ENCODE data around the gene ALAS1.

Gene ALAS1

GRCh38 chr3:52254608-52255007 is 56.6 kb downstream of the ALAS1 start:
- no peak for DNase-seq (ENCODE audit: low read depth)
- H3K4me3 ChIP-seq (ENCODE audit: low read depth, low read length): no peak overlapping the region
- no peak for TF ChIP-seq CTCF (IDR thresholded peaks at IDR 0.05; ENCODE audit: low read depth, low read length, missing control alignments)

- no peak for TF ChIP-seq CTCF (IDR thresholded peaks at IDR 0.05; ENCODE audit: low read depth, low read length, missing control alignments)
- no peak for DNase-seq (ENCODE audit: low read depth)
These were observed 58.2 kb downstream of the ALAS1 start for GRCh38 chr3:52256159-52256558.

GRCh38 chr3:52256622-52257021 is 58.7 kb downstream of the ALAS1 start:
- H3K4me3 ChIP-seq (ENCODE audit: low read depth, low read length): no peak overlapping the region
- no peak for TF ChIP-seq CTCF (IDR thresholded peaks at IDR 0.05; ENCODE audit: low read depth, low read length, missing control alignments)
- DNase-seq (ENCODE audit: low read depth): no peak

More at GRCh38 chr3:52256159-52256558, 58.2 kb downstream of the ALAS1 start:
- no peak overlapping the region for H3K4me3 ChIP-seq (ENCODE audit: low read depth, low read length)

- no peak overlapping the region for H3K4me3 ChIP-seq (ENCODE audit: low read depth, low read length)
- no peak for DNase-seq (ENCODE audit: low read depth)
- no peak for TF ChIP-seq CTCF (IDR thresholded peaks at IDR 0.05; ENCODE audit: low read depth, low read length, missing control alignments)
These were observed 60.0 kb downstream of the ALAS1 start for GRCh38 chr3:52257911-52258310.

- no peak overlapping the region for H3K4me3 ChIP-seq (ENCODE audit: low read depth, low read length)
- no peak for TF ChIP-seq CTCF (IDR thresholded peaks at IDR 0.05; ENCODE audit: low read depth, low read length, missing control alignments)
- DNase-seq (ENCODE audit: low read depth): no peak
These were observed 61.1 kb downstream of the ALAS1 start for GRCh38 chr3:52259035-52259434.

GRCh38 chr3:52259448-52259847 is 61.5 kb downstream of the ALAS1 start:
- DNase-seq (ENCODE audit: low read depth): no peak
- TF ChIP-seq CTCF (IDR thresholded peaks at IDR 0.05; ENCODE audit: low read depth, low read length, missing control alignments): no peak

GRCh38 chr3:52262447-52262846 is 64.5 kb downstream of the ALAS1 start:
- no peak overlapping the region for H3K4me3 ChIP-seq (ENCODE audit: low read depth, low read length)
- DNase-seq (ENCODE audit: low read depth): no peak
- TF ChIP-seq CTCF (IDR thresholded peaks at IDR 0.05; ENCODE audit: low read depth, low read length, missing control alignments): no peak

More at GRCh38 chr3:52259448-52259847, 61.5 kb downstream of the ALAS1 start:
- H3K4me3 ChIP-seq (ENCODE audit: low read depth, low read length): no peak overlapping the region

All from GM12864 (cell line).